Measurements from ENCODE around the gene RASGRF1.

DNA sequence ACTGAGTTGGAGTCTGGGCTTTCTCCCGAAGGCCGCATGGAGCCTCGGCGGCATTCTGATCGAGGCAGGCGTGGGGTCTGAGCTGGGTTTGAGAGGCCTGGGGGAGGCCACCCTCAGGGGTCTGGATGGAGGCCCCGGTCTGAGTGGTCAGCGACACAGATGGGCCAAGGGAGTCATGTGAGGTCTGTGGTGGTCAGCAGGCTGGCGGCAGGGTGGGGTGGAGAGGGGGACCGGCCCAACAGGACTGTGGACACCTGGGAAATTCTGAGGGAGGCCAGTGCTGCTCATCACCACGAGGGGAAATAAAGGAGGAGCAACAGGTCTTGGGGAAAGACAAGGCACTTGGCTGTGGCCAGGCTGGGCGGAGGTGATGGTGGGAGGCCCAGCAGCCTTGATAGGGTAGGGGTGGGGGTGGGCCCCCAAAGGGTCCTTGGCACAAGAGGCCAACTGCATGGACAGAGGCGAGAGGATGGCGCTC lies 161.9 kb downstream of the RASGRF1 start:
- TF ChIP-seq EP300 (IDR thresholded peaks at IDR 0.05; ENCODE audit: borderline replicate concordance): no peak
- no peak for TF ChIP-seq RAD21 (IDR thresholded peaks at IDR 0.05; ENCODE audit: low read depth)
- no peak for TF ChIP-seq TCF12 (IDR thresholded peaks at IDR 0.05; ENCODE audit: low read depth)
- no peak for TF ChIP-seq TEAD4 (IDR thresholded peaks at IDR 0.05)
- no peak for TF ChIP-seq TAF1 (IDR thresholded peaks at IDR 0.05; ENCODE audit: low read depth)
- TF ChIP-seq, protein P1, sequence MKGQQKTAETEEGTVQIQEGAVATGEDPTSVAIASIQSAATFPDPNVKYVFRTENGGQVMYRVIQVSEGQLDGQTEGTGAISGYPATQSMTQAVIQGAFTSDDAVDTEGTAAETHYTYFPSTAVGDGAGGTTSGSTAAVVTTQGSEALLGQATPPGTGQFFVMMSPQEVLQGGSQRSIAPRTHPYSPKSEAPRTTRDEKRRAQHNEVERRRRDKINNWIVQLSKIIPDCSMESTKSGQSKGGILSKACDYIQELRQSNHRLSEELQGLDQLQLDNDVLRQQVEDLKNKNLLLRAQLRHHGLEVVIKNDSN (IDR thresholded peaks at IDR 0.05): no peak
- TF ChIP-seq NFIC (IDR thresholded peaks at IDR 0.05): no peak
- no peak for TF ChIP-seq CEBPB (IDR thresholded peaks at IDR 0.05)
- TF ChIP-seq, protein P2, sequence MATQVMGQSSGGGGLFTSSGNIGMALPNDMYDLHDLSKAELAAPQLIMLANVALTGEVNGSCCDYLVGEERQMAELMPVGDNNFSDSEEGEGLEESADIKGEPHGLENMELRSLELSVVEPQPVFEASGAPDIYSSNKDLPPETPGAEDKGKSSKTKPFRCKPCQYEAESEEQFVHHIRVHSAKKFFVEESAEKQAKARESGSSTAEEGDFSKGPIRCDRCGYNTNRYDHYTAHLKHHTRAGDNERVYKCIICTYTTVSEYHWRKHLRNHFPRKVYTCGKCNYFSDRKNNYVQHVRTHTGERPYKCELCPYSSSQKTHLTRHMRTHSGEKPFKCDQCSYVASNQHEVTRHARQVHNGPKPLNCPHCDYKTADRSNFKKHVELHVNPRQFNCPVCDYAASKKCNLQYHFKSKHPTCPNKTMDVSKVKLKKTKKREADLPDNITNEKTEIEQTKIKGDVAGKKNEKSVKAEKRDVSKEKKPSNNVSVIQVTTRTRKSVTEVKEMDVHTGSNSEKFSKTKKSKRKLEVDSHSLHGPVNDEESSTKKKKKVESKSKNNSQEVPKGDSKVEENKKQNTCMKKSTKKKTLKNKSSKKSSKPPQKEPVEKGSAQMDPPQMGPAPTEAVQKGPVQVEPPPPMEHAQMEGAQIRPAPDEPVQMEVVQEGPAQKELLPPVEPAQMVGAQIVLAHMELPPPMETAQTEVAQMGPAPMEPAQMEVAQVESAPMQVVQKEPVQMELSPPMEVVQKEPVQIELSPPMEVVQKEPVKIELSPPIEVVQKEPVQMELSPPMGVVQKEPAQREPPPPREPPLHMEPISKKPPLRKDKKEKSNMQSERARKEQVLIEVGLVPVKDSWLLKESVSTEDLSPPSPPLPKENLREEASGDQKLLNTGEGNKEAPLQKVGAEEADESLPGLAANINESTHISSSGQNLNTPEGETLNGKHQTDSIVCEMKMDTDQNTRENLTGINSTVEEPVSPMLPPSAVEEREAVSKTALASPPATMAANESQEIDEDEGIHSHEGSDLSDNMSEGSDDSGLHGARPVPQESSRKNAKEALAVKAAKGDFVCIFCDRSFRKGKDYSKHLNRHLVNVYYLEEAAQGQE (IDR thresholded peaks at IDR 0.05; ENCODE audit: low read depth): no peak
- no peak for TF ChIP-seq CREB1 (IDR thresholded peaks at IDR 0.05; ENCODE audit: low read depth)
- no peak for TF ChIP-seq FOXM1 (IDR thresholded peaks at IDR 0.05; ENCODE audit: borderline replicate concordance, low read depth)
